SK-N-MC (cell line): ENCODE measurements around the gene YIF1A.
A peak's percentile ranks its signal among the peaks of the same experiment; 100 is the strongest.

Experiments
- DNase-seq: peaks from one replicate; pipeline ENCODE4 v3.0.0-alpha.2; 2011; ENCODE audit warnings: low read depth, low spot score
- H3K27ac ChIP-seq: fragments of 200-600 bp; sonication (generic); 2 replicates; pipeline ENCODE4 v1.5.1; 2016; ENCODE audit warnings: mixed run types
- H3K36me3 ChIP-seq: fragments of 200-600 bp; sonication (generic); 2 replicates; pipeline ENCODE4 v1.6.1; 2017; ENCODE audit warnings: antibody characterized with exemption, low read length, mixed read lengths; ENCODE audit not compliant: insufficient read depth
- H3K4me3 ChIP-seq: fragments of 200-600 bp; sonication (generic); 2 replicates; pipeline ENCODE4 v1.5.1; 2016
- H3K9ac ChIP-seq: fragments of 200-600 bp; sonication (generic); 2 replicates; pipeline ENCODE4 v1.8.0; 2017; ENCODE audit warnings: mixed run types, mixed read lengths; ENCODE audit not compliant: insufficient read length
- H3K9me3 ChIP-seq: fragments of 200-600 bp; sonication (generic); 2 replicates; pipeline ENCODE4 v1.6.1; 2017; ENCODE audit warnings: low read depth, mild to moderate bottlenecking, antibody characterized with exemption, low read length, moderate library complexity, mixed read lengths
- EZH2 ChIP-seq: fragments of 200-600 bp; sonication (generic); IDR thresholded peaks from one replicate; pipeline ENCODE4 v1.6.1; 2017; ENCODE audit warnings: antibody characterized with exemption
- FOXP2 ChIP-seq: optimal IDR thresholded peaks from 2 replicates; pipeline ENCODE3; 2011; ENCODE audit warnings: mild to moderate bottlenecking, moderate library complexity; ENCODE audit not compliant: insufficient read depth; ENCODE audit errors: extremely low read length, control extremely low read depth
- POLR2AphosphoS5 ChIP-seq: IDR thresholded peaks from 2 replicates; pipeline ENCODE4 v1.6.1; 2012; ENCODE audit warnings: mild to moderate bottlenecking, low read depth, low read length, borderline replicate concordance

The YIF1A gene

DNA sequence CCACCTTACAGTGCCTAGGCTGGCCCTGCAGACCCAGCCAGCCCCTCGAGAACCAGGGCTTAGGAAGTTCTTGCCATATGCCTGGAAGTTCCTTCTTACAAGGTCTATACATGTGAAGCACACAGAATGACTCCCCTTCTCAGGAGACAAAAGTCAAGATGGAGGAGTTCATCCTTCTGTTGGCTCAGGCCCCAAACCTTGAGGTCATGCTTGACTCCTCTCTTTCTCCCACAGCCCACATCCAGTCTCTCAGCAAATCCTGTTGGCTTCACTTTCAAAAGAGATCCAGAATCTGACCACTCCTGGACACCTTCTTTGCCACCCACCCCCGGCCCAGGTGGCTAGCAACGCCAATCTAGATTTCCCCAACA lies 29.6 kb upstream of the YIF1A start:
- Histone ChIP-seq H3K27ac (peak overlapping the region; percentile 100), H3K9ac (peak overlapping the region; percentile 83), H3K36me3 (no peaks in the 10 kb centered on the region), H3K9me3 (no peaks in the 10 kb centered on the region), H3K4me3 (peak overlapping the region; percentile 86)
- DNase-seq, result no peak
- no peak for TF ChIP-seq EZH2
- TF ChIP-seq FOXP2, result no peak
- no peak for TF ChIP-seq POLR2AphosphoS5

GRCh38 chr11:66317723-66318599 lies 29.0 kb upstream of the YIF1A start:
- H3K9me3 ChIP-seq, result no peaks in the 10 kb centered on the region
- H3K9ac ChIP-seq, result peak overlapping the region; percentile 83
- peak; percentile 97 for DNase-seq
- H3K36me3 ChIP-seq, result no peaks in the 10 kb centered on the region
- no peak for TF ChIP-seq EZH2
- no peak for TF ChIP-seq FOXP2
- TF ChIP-seq POLR2AphosphoS5, result peak; percentile 78
- H3K27ac ChIP-seq, result peak overlapping the region; percentile 100
- H3K4me3 ChIP-seq, result peak overlapping the region; percentile 86

DNA sequence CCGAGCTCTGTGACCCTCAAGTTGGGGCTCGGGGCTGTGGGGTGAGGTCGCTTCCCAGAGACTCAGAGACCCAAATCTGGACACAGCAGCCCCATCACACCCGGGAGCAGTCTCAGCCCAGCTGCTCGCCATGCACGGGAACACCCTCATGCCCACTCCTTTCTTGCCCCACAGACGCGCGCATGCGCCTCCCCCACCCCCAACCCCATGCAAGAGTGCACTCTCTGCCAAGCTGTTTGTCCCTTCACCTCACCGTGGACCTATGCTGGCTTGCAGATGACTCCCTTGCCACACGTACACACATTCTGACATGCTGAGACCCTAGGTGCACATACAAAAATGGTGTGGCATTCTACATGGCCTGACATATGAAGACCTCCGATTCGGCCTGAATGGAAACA lies 28.4 kb upstream of the YIF1A start:
- Histone ChIP-seq H3K27ac (peak overlapping the region; percentile 100), H3K4me3 (peak overlapping the region; percentile 86), H3K9ac (peak overlapping the region; percentile 83), H3K9me3 (no peaks in the 10 kb centered on the region), H3K36me3 (no peaks in the 10 kb centered on the region)
- DNase-seq, result no peak
- TF ChIP-seq EZH2, result no peak
- TF ChIP-seq POLR2AphosphoS5, result no peak; the same call in 1 of the 2 replicates
- TF ChIP-seq FOXP2, result no peak

GRCh38 chr11:66316849-66317251 lies 27.9 kb upstream of the YIF1A start, which contains the start of gene CD248:
Gene CD248 (minus strand): TSS chr11:66317044. CDS start chr11:66317027, 17 bp downstream.
- H3K27ac ChIP-seq, result peak within 1 kb of the TSS; percentile 100
- DNase-seq, result no peak
- peak within 1 kb of the TSS; percentile 83 for H3K9ac ChIP-seq
- H3K9me3 ChIP-seq, result no peaks in the 10 kb centered on the region
- H3K4me3 ChIP-seq, result peak within 1 kb of the TSS; percentile 86
- no peaks in the 10 kb centered on the region for H3K36me3 ChIP-seq
- TF ChIP-seq POLR2AphosphoS5, result peak; percentile 85
- no peak for TF ChIP-seq FOXP2

- no peaks in the 10 kb centered on the region for H3K36me3 ChIP-seq
- no peak for DNase-seq
- H3K4me3 ChIP-seq, result peak overlapping the region; percentile 86
- no peak for TF ChIP-seq FOXP2
- TF ChIP-seq EZH2, result no peak
- no peak for TF ChIP-seq POLR2AphosphoS5
- peak overlapping the region; percentile 100 for H3K27ac ChIP-seq
- H3K9ac ChIP-seq, result peak overlapping the region; percentile 83
- no peaks in the 10 kb centered on the region for H3K9me3 ChIP-seq
These were observed 27.2 kb upstream of the YIF1A start for GRCh38 chr11:66315921-66316811.

DNA sequence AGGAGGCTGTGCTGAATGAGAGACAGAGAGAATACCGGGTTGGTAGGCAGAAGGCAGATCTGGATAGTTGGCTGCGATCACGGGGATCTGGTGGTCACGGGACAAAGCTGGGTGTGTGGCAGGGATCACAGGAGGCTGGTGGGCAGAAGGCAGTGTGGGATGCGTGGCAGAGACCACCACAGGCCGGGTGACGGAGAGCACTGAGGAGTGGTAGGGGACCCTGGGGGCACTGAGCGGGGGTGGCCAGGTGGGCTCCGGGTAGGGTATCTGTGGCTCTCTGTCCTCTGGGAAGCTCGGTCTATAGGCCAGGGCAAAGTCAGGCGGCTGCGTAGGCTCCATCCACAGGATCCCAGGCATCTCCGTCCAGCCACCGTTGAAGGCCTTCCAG lies 26.5 kb upstream of the YIF1A start:
- Histone ChIP-seq H3K36me3 (no peaks in the 10 kb centered on the region), H3K4me3 (peak overlapping the region; percentile 86), H3K9ac (peak overlapping the region; percentile 29), H3K27ac (peak overlapping the region; percentile 100), H3K9me3 (no peaks in the 10 kb centered on the region)
- no peak for DNase-seq
- TF ChIP-seq POLR2AphosphoS5 (no peak), EZH2 (no peak), FOXP2 (no peak)

GRCh38 chr11:66314561-66315497 lies 25.9 kb upstream of the YIF1A start:
- no peak overlapping the region for H3K9ac ChIP-seq
- DNase-seq, result no peak
- H3K36me3 ChIP-seq, result no peaks in the 10 kb centered on the region
- H3K9me3 ChIP-seq, result no peaks in the 10 kb centered on the region
- TF ChIP-seq POLR2AphosphoS5, result no peak; the same call in 1 of the 2 replicates
- peak overlapping the region; percentile 100; the same call in 1 of the 2 replicates for H3K27ac ChIP-seq
- H3K4me3 ChIP-seq, result peak overlapping the region; percentile 86
